Heart left ventricle (tissue), 16 donors: ENCODE data around the gene NRP1. TPM values are rescaled to one million over a fixed set of nuclear protein-coding genes. Genes with fewer than 3 reads are reported as not detected.

Experiments
- ATAC-seq, 4 donors: fragments of 200-7000 bp; cut with Tn5 transposase; one replicate each; pipeline ENCODE4 v1.9.1; 2020 to 2022; ENCODE audit warnings: moderate library complexity in 4 of 4, mild to moderate bottlenecking in 3 of 4, moderate number of reproducible peaks in 1 of 4
- DNase-seq, 5 donors: peaks; one replicate each; pipeline ENCODE4 v3.0.0-alpha.2; 2020
- H3K27ac ChIP-seq, 12 donors: fragments of 200-600 bp; sonication (generic) in 4 of 12; one replicate each; pipeline versions ENCODE4 v1.5.0 to v1.8.0; 2016 to 2022; ENCODE audit warnings: mild to moderate bottlenecking in 2 of 12
- H3K27me3 ChIP-seq, 9 donors: fragments of 200-600 bp; sonication (generic) in 2 of 9; one replicate each; pipeline versions ENCODE4 v1.5.1 to v1.8.0; 2016 to 2022; ENCODE audit warnings: mild to moderate bottlenecking in 3 of 9
- H3K36me3 ChIP-seq, 9 donors: fragments of 200-600 bp; sonication (generic) in 2 of 9; one replicate each; pipeline versions ENCODE4 v1.5.0 to v1.8.0; 2018 to 2022; ENCODE audit warnings: mild to moderate bottlenecking in 2 of 9
- H3K4me1 ChIP-seq, 12 donors: fragments of 200-600 bp; sonication (generic) in 4 of 12; one replicate each; pipeline versions ENCODE4 v1.5.0 to v1.8.0; 2016 to 2022; ENCODE audit warnings: mild to moderate bottlenecking in 3 of 12
- H3K4me3 ChIP-seq, 12 donors: fragments of 200-600 bp; sonication (generic) in 4 of 12; one replicate each; pipeline versions ENCODE4 v1.5.0 to v1.8.0; 2017 to 2022; ENCODE audit warnings: mild to moderate bottlenecking in 9 of 12, moderate library complexity in 4 of 12
- H3K9me3 ChIP-seq, 12 donors: fragments of 200-600 bp; sonication (generic) in 4 of 12; one replicate each; pipeline versions ENCODE4 v1.5.0 to v1.8.0; 2016 to 2022; ENCODE audit warnings: mild to moderate bottlenecking in 1 of 12
- POLR2A ChIP-seq, 2 donors: fragments of 450-650 bp; IDR thresholded peaks; one replicate each; pipeline ENCODE4 v1.6.1; 2017; ENCODE audit warnings: antibody characterized with exemption in 2 of 2, mild to moderate bottlenecking in 2 of 2, moderate library complexity in 2 of 2
- whole genome bisulfite sequencing, 4 donors: extraction: QIAGEN DNeasy Blood & Tissue Kit in 2 of 4; methylation state at CpG; one replicate each; pipeline versions ENCODE4 v1.1.5 to v1.1.7; 2013 to 2018; 5-methylcytosine and 5-hydroxymethylcytosine counted together
- intact Hi-C, 10 donors: fragments of 100-400 bp; cut with DNase I; formaldehyde crosslinking; loops; one replicate each; pipeline versions ENCODE4 v1.11.1 to v1.14.2; 2022
- polyA plus RNA-seq, 2 donors: library from polyadenylated mRNA; stranded (reverse); fragments of 200-250 nt; gene quantifications; one replicate each; pipeline ENCODE4 v1.2.3, GENCODE V29; 2013
- total RNA-seq, 9 donors: library from RNA; depleted of rRNA in 2 of 9; stranded (reverse); fragments of >200 nt in 2 of 9; fragmentation: NEBNext Ultra II Directional in 3 of 9; extraction: Animal tissue kit (Norgen Biotek cat#: 25700) in 3 of 9; gene quantifications; one replicate each; pipeline versions ENCODE4 v1.1.0 to v1.2.4, GENCODE V29; 2016 to 2023
- TF ChIP-seq, protein P1 (sequence below), 12 donors: fragments of 200-600 bp; sonication (generic) in 4 of 12; IDR thresholded peaks; one replicate each; pipeline versions ENCODE4 v1.5.0 to v1.8.0; 2018 to 2022; ENCODE audit warnings: antibody characterized with exemption in 12 of 12, mild to moderate bottlenecking in 5 of 12
- donor health status: ischemic (EF 13 %, LVEDD 7.1; RV severe dilation, severe dysfunction).
- donor health status: healthy with polysubstance abuse.
- donor health status: DM: no; HTN: yes; CAD: no.
- donor health status: DM: no; HTN: no; CAD: no.
- donor health status: ischemic (EF 25% LVEDD 6.9; RV normal size, moderate dysfunction).
- donor health status: ischemic (EF 25% LVEDD 5.7; RV mildly dilated, moderate dysfunction).
- donor health status: healthy.
- donor health status: DM: yes; HTN: yes; CAD: no.
- donor health status: ischemic (EF 35%, LVEDD 5.7; RV mildly dilated, moderate dysfunction).
- donor health status: nonischemic (EF 11% LVEDD 7.7; RV severe dilation, severe dysfunction).
- donor health status: DM: yes; HTN: yes; CAD: no.
- donor health status: PGD.
- donor health status: ischemic (EF 29% LVEDD 5.4; RV normal size, mild dysfunction).
- donor health status: nonischemic (EF 23%, LVEDD 6.1; RV moderate dilation, normal function).

NRP1 gene
- total and polyA plus RNA-seq, 11 donors: 47.1 to 279 (median 152) TPM

DNA sequence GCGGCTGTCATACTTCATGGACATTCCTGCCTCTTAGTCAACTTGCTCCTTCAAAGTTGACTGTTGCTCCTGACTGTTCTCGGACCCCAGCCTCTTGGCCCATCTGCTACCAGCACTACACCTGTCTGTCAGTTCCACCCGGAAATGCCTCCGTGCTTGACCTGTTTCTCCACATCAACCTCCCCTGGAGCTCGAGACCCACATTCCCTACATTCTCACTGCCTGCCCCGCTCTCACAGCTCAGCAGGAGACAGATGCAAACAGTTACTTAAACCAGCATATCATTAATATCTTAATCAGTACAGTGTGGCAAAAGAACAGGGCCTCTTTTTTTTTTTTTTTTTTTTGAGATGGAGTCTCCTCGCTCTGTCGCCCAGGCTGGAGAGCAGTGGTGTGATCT lies 174.3 kb downstream of the NRP1 start:
- no peaks in the 10 kb centered on the region for H3K36me3 ChIP-seq
- H3K27me3 ChIP-seq: no peaks in the 10 kb centered on the region
- ATAC-seq (no peak), DNase-seq (no peak)
- peaks cover 0 to 24% (median 1%) of the 10 kb centered on the region in 12 donors for H3K4me1 ChIP-seq
- WGBS, 4 donors: 90 to 91% (median 91%) methylated on average over 8 of the region's 8 CpGs
- H3K27ac ChIP-seq: no peak overlapping the region
- H3K4me3 ChIP-seq: no peak overlapping the region
- intact Hi-C loops: no loop called here
- H3K9me3 ChIP-seq: peaks cover 0 to under 1% (median 0%) of the 10 kb centered on the region in 12 donors
- no peak for TF ChIP-seq POLR2A (IDR thresholded peaks at IDR 0.05)
- TF ChIP-seq, protein P1, sequence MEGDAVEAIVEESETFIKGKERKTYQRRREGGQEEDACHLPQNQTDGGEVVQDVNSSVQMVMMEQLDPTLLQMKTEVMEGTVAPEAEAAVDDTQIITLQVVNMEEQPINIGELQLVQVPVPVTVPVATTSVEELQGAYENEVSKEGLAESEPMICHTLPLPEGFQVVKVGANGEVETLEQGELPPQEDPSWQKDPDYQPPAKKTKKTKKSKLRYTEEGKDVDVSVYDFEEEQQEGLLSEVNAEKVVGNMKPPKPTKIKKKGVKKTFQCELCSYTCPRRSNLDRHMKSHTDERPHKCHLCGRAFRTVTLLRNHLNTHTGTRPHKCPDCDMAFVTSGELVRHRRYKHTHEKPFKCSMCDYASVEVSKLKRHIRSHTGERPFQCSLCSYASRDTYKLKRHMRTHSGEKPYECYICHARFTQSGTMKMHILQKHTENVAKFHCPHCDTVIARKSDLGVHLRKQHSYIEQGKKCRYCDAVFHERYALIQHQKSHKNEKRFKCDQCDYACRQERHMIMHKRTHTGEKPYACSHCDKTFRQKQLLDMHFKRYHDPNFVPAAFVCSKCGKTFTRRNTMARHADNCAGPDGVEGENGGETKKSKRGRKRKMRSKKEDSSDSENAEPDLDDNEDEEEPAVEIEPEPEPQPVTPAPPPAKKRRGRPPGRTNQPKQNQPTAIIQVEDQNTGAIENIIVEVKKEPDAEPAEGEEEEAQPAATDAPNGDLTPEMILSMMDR (IDR thresholded peaks at IDR 0.05): no peak

DNA sequence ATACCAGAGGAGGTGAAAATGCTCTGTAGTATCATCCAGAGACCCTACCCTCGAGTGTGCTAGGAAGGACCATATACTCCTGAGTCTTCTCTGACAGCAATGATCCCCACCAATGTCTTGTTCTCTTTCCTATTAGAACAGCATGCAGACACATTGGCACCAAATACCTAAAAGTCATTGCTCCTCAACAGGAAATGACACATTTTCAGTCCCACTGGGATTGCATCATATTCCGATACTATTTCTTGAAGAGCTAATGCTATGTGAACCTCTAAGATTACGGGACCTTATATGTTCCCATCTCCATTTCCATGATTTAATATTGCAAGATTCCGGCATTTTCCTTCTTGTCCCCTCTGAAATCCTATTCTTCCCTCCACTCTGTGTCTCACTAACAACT lies 177.4 kb downstream of the NRP1 start:
- WGBS, 4 donors: 72 to 81% (median 75%) methylated on average over 4 of the region's 4 CpGs
- intact Hi-C loops: loop anchor here in 5 of 10 donors (5.0 to 10.0 kb wide), 4 partner anchors 132 to 360 kb away; no protein-coding TSS in a partner anchor
- H3K27ac ChIP-seq: no peak overlapping the region

DNA sequence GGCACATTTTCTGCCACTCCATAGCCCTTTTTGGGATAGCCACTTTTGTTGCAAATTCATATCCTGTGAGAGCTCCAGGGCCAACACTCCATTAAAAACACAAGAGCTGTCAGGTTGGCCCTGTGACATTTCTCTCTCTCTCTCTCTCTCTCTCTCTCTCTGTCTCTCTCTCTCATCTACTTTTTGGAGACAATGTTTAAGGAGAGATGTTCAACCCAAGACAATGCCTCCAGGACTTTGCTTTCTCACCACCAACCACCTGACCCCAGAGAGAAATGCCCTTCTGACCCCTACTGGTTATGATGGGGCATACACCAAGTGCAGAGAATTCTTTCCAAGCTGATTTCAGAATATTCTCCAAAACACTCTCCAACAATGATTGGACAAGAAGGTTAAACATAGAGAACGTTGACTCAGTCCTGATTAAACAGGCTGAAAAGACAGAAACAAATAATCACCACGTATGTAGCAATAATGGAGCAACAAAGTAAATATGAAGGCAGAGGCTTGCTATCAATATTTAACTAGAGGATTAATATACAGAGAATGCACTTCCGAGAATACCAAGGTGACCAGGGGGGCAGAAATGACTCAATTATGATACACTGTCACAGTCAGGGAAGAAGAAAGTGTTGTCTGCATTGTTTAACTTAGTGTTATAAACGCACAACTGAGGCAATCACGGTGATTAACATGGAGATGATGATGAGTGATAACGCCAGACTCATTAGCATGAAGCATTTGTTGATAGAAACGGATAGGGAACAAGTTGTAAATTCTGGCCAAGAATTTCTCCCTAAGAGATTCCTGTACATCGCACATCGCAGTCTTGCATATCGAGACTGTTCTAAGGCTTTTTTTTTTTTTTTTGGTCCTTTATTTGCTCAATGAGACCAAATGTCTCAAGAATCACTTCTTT lies 178.5 kb downstream of the NRP1 start:
- Histone ChIP-seq H3K27me3 (no peaks in the 10 kb centered on the region), H3K27ac (peak overlapping the region in 6 of 12 donors; percentile 29 to 88 (median 70)), H3K9me3 (no peaks in the 10 kb centered on the region), H3K4me3 (no peak overlapping the region), H3K4me1 (peaks cover 0 to 54% (median 15%) of the 10 kb centered on the region in 12 donors), H3K36me3 (no peaks in the 10 kb centered on the region)
- TF ChIP-seq, protein P1 (IDR thresholded peaks at IDR 0.05): peak; percentile 22 to 54 (median 42)
- TF ChIP-seq POLR2A (IDR thresholded peaks at IDR 0.05): no peak
- intact Hi-C loops: loop anchor here in 5 of 10 donors (2.0 to 10.0 kb wide), 5 partner anchors 39 to 359 kb away; no protein-coding TSS in a partner anchor
- DNase-seq: no peak
- ATAC-seq: peak in 1 of 4 donors; percentile 53
- 68 to 76% (median 71%) methylated on average over 10 of the region's 10 CpGs for WGBS, 4 donors

More for the DNA sequence above, 177.4 kb downstream of the NRP1 start:
- H3K27me3 ChIP-seq: no peaks in the 10 kb centered on the region
- ATAC-seq (peak in 1 of 4 donors; percentile 17), DNase-seq (no peak)
- TF ChIP-seq POLR2A (IDR thresholded peaks at IDR 0.05): no peak
- TF ChIP-seq, protein P1 (IDR thresholded peaks at IDR 0.05): no peak
- peaks cover 0 to 43% (median 14%) of the 10 kb centered on the region in 12 donors for H3K4me1 ChIP-seq
- no peaks in the 10 kb centered on the region for H3K36me3 ChIP-seq
- no peak overlapping the region for H3K4me3 ChIP-seq
- no peaks in the 10 kb centered on the region for H3K9me3 ChIP-seq

DNA sequence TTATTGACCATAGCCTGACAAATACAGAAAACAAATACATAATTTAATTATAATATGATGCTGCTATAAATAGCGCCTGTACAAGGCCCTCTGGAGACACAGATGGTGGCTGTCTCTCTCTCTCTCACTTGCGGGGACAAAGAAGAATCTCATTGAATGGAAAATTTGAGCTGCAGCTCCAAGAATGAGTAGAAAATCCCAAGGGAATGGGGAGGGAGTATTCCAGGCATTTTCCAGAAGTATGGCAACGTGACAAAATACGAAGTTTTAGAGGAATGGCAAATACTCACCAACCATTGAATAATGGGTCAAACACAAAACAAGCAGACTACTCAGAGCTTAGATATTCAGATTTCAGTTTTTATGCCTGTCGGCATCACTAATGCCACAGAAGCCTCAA lies 179.9 kb downstream of the NRP1 start:
- TF ChIP-seq, protein P1 (IDR thresholded peaks at IDR 0.05): no peak
- no peak for TF ChIP-seq POLR2A (IDR thresholded peaks at IDR 0.05)
- H3K36me3 ChIP-seq: no peaks in the 10 kb centered on the region
- H3K4me1 ChIP-seq: peaks cover 0 to 61% (median 17%) of the 10 kb centered on the region in 12 donors
- peak overlapping the region in 10 of 12 donors; percentile 35 to 88 (median 70) for H3K27ac ChIP-seq
- no peaks in the 10 kb centered on the region for H3K9me3 ChIP-seq
- H3K27me3 ChIP-seq: no peaks in the 10 kb centered on the region
- peak in 2 of 4 donors; percentile 43 to 44 for ATAC-seq
- DNase-seq: no peak
- intact Hi-C loops: loop anchor here in 4 of 10 donors (2.0 to 10.0 kb wide), 5 partner anchors 38 to 147 kb away; no protein-coding TSS in a partner anchor
- no peak overlapping the region for H3K4me3 ChIP-seq
- 60 to 76% (median 62%) methylated on average over 5 of the region's 5 CpGs for WGBS, 4 donors
